Measurements from ENCODE around the gene RYR2. TPM values are rescaled to one million over a fixed set of nuclear protein-coding genes. Genes with fewer than 3 reads are reported as not detected.

The RYR2 gene
- under 0.01 TPM in 1 of 2 replicates, not detected in the other for total RNA-seq

GRCh38 chr1:237041795-237042525, at the start of gene RYR2:
Gene RYR2, plus strand, starts transcription at chr1:237042184. Its CDS starts 338 bp downstream, at chr1:237042522.

DNA sequence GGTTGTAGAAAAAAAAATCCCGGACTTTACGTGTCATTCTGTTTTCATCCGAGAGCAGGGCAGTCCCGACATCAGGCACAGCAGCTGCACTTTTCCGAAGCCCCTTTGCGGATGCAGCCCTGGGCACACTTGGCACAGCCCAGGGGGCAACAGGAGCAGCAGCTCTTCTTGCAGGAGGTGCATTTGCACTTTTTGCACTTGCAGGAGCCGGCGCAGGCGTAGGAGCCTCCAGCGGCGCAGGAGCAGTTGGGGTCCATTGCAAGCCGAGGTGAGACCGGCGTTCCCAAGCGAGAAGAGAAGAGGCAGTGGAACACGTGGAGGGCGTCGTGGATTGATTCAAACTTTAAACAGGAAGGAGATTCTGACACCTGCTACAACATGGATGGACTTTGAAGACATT, 37.9 kb upstream of the RYR2 start, which contains the start of gene MT1HL1:
TSS of gene MT1HL1 (minus strand) at position 326 of the 400 bp plus-strand sequence. CDS start at position 257, 69 bp downstream.

Other genes starting within 250 kb of the RYR2 start
- 42.4 and 45.7 TPM in 2 replicates for gene MTR, start 246.9 kb upstream of the RYR2 start, total RNA-seq
- not detected in 2 replicates for gene MT1HL1, start 37.7 kb upstream of the RYR2 start, total RNA-seq

All from smooth muscle cell of the pulmonary artery (primary cell).